Measurements from ENCODE around the gene TWF2.

DNA sequence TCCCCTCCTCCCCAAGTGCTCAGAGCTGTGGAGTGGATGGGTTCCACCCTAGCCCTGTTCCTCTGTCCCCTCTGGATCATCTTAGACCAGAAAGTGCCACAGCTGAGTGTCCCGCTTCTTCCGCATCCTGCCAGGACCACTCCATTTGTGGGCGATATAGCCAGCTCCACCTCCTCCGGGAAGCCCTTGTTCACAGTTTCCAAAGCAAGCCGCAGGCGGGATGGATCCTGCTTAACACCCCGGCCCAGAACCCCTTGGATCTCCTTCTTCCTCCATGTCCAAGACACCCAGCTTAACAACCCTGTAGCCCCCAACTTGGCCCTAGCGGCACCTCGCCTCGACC lies 41.5 kb downstream of the TWF2 start:
- TF ChIP-seq MAX (IDR thresholded peaks at IDR 0.05) (no peak), TAF1 (IDR thresholded peaks at IDR 0.05; ENCODE audit: low read depth) (no peak)
- TF ChIP-seq, protein P1, sequence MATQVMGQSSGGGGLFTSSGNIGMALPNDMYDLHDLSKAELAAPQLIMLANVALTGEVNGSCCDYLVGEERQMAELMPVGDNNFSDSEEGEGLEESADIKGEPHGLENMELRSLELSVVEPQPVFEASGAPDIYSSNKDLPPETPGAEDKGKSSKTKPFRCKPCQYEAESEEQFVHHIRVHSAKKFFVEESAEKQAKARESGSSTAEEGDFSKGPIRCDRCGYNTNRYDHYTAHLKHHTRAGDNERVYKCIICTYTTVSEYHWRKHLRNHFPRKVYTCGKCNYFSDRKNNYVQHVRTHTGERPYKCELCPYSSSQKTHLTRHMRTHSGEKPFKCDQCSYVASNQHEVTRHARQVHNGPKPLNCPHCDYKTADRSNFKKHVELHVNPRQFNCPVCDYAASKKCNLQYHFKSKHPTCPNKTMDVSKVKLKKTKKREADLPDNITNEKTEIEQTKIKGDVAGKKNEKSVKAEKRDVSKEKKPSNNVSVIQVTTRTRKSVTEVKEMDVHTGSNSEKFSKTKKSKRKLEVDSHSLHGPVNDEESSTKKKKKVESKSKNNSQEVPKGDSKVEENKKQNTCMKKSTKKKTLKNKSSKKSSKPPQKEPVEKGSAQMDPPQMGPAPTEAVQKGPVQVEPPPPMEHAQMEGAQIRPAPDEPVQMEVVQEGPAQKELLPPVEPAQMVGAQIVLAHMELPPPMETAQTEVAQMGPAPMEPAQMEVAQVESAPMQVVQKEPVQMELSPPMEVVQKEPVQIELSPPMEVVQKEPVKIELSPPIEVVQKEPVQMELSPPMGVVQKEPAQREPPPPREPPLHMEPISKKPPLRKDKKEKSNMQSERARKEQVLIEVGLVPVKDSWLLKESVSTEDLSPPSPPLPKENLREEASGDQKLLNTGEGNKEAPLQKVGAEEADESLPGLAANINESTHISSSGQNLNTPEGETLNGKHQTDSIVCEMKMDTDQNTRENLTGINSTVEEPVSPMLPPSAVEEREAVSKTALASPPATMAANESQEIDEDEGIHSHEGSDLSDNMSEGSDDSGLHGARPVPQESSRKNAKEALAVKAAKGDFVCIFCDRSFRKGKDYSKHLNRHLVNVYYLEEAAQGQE (IDR thresholded peaks at IDR 0.05; ENCODE audit: low read depth): no peak
